ENCODE data around the gene CGRRF1.

The CGRRF1 gene

GRCh38 chr14:54580933-54581332 is 71.2 kb downstream of the CGRRF1 start:
- no peak for DNase-seq

DNA sequence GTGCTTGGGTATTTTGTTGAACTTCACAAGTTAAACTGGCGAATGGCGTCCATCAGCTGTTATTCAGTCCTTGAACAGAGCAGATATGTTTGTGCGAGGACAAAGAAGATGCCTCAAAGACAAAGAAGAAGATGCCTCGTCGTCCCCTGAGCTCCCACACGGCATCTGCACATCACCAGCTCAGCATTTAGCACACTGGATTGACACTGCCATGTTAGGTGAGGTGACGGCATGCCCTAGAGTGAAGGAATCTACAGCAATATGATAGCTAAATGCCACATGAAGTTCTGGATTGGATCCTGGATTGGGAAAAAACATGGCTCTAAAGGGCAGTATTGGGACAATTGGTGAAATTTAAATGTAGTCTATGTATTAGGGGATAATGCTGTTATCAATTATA is 72.6 kb downstream of the CGRRF1 start:
- DNase-seq, result no peak

DNA sequence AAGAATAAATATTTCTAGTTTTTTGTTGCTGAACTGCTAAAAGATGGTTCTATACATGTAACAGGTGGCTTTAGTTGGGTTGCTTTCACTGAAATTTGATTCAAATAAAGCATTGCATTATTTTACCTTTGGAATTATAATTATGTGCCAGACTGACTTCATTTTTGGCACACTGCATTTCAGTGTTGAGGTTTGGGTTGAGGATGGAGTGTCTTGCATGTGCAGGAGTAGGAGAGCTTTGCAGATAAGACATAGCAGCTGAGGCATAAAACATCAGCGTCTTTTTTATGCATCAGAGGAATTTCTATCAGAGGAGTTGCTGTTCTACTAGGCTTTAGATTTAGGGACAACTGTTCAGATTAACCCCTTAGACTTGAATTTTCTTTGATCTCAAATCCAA is 74.4 kb downstream of the CGRRF1 start:
- no peak for DNase-seq

DNA sequence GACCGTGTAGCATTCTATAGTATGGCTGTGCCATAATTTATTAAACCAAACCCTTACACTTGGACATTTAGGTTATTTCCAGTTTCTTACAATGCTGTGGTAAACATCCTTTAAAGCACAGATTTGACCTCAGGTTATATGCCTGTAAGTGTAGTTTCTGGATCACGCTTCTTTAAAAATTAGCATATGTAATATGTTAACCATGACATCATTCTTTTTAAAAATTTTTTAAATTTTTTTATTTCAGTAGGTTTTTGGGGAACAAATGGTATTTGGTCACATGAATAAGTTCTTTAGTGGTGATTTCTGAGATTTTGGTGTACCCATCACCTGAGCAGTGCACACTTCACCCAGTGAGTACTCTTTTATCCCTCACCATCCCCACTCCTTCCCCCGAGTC is 75.5 kb downstream of the CGRRF1 start:
- no peak for DNase-seq
